Osteoblast (primary cell): Measurements from ENCODE around the gene TMEM119. TPM values are rescaled to one million over a fixed set of nuclear protein-coding genes. Genes with fewer than 3 reads are reported as not detected.
A peak's percentile ranks its signal among the peaks of the same experiment; 100 is the strongest.

ENCODE experiments used
- DNase-seq: peaks from one replicate; pipeline ENCODE4 v3.0.0; 2011; ENCODE audit warnings: low spot score, mixed read lengths; ENCODE audit not compliant: insufficient read length; ENCODE audit errors: missing footprints
- H2AFZ ChIP-seq: 2 replicates; pipeline ENCODE4 v1.6.0; 2011; ENCODE audit warnings: mild to moderate bottlenecking, low read length
- H3K27ac ChIP-seq: 2 replicates; pipeline ENCODE4 v1.5.1; 2011; ENCODE audit warnings: mild to moderate bottlenecking, low read depth, low read length, moderate library complexity
- H3K27me3 ChIP-seq: 2 replicates; pipeline ENCODE4 v1.6.0; 2012; ENCODE audit warnings: mild to moderate bottlenecking, control low read depth, inconsistent platforms, low read length, moderate library complexity; ENCODE audit not compliant: insufficient read depth
- H3K36me3 ChIP-seq: 2 replicates; pipeline ENCODE4 v1.5.1; 2011; ENCODE audit warnings: mild to moderate bottlenecking, low read length, control low read depth, moderate library complexity; ENCODE audit not compliant: insufficient read depth
- H3K4me1 ChIP-seq: 2 replicates; pipeline ENCODE4 v1.5.1; 2011; ENCODE audit warnings: mild to moderate bottlenecking, low read length, control low read depth, moderate library complexity; ENCODE audit not compliant: insufficient read depth
- H3K4me2 ChIP-seq: 2 replicates; pipeline ENCODE4 v1.6.0; 2011; ENCODE audit warnings: mild to moderate bottlenecking, low read length; ENCODE audit not compliant: insufficient read depth
- H3K4me3 ChIP-seq: fragments of 200-600 bp; sonication (generic); 3 replicates; pipeline ENCODE4 v1.5.1; 2012; ENCODE audit warnings: mild to moderate bottlenecking, low read length, inconsistent platforms; ENCODE audit not compliant: insufficient read depth
- H3K79me2 ChIP-seq: 2 replicates; pipeline ENCODE4 v1.6.0; 2012; ENCODE audit warnings: mild to moderate bottlenecking, low read length, control low read depth, inconsistent platforms; ENCODE audit not compliant: insufficient read depth
- H3K9me3 ChIP-seq: 2 replicates; pipeline ENCODE4 v1.5.1; 2011; ENCODE audit warnings: low read depth, low read length, control low read depth
- H4K20me1 ChIP-seq: 2 replicates; pipeline ENCODE4 v1.6.0; 2012; ENCODE audit warnings: mild to moderate bottlenecking, low read length, control low read depth; ENCODE audit not compliant: insufficient read depth
- CTCF ChIP-seq: IDR thresholded peaks from 2 replicates; pipeline ENCODE4 v1.5.1; 2011; ENCODE audit warnings: mild to moderate bottlenecking, low read depth, low read length, moderate library complexity; ENCODE audit errors: extremely low read depth
- total RNA-seq: library from RNA; depleted of rRNA; stranded (reverse); fragments of >200 nt; gene quantifications from 2 replicates; pipeline ENCODE4 v1.2.3, GENCODE V29; 2012

Gene TMEM119
- total RNA-seq, 1 donor: 359 TPM

- DNase-seq: no peak
- Histone ChIP-seq H3K4me2 (no peak overlapping the region), H3K4me3 (no peak overlapping the region), H3K4me1 (peaks cover 27% of the 10 kb centered on the region), H3K27me3 (no peaks in the 10 kb centered on the region), H3K36me3 (no peaks in the 10 kb centered on the region), H3K9me3 (peaks cover 5% of the 10 kb centered on the region), H2AFZ (no peak overlapping the region), H4K20me1 (no peaks in the 10 kb centered on the region), H3K79me2 (no peaks in the 10 kb centered on the region), H3K27ac (no peak overlapping the region)
- TF ChIP-seq CTCF: no peak
Observed at GRCh38 chr12:108615918-108616317, 18.0 kb upstream of the TMEM119 start.

GRCh38 chr12:108614639-108615038 lies 16.8 kb upstream of the TMEM119 start:
- peak; percentile 47 for DNase-seq
- TF ChIP-seq CTCF: no peak

GRCh38 chr12:108614041-108614440 lies 16.2 kb upstream of the TMEM119 start:
- peaks cover 37% of the 10 kb centered on the region for H3K4me1 ChIP-seq
- H3K4me2 ChIP-seq: no peak overlapping the region
- no peaks in the 10 kb centered on the region for H3K36me3 ChIP-seq
- no peak overlapping the region for H3K27ac ChIP-seq
- no peak overlapping the region for H3K4me3 ChIP-seq
- H3K27me3 ChIP-seq: no peaks in the 10 kb centered on the region
- H2AFZ ChIP-seq: no peak overlapping the region
- DNase-seq: peak; percentile 30
- H3K79me2 ChIP-seq: no peaks in the 10 kb centered on the region
- TF ChIP-seq CTCF: no peak
- no peaks in the 10 kb centered on the region for H4K20me1 ChIP-seq
- peaks cover 5% of the 10 kb centered on the region for H3K9me3 ChIP-seq

More at GRCh38 chr12:108614639-108615038, 16.8 kb upstream of the TMEM119 start:
- no peak overlapping the region for H3K4me2 ChIP-seq
- H2AFZ ChIP-seq: no peak overlapping the region
- no peaks in the 10 kb centered on the region for H4K20me1 ChIP-seq
- no peaks in the 10 kb centered on the region for H3K79me2 ChIP-seq
- H3K27ac ChIP-seq: no peak overlapping the region
- no peak overlapping the region for H3K4me3 ChIP-seq
- H3K36me3 ChIP-seq: no peaks in the 10 kb centered on the region
- no peaks in the 10 kb centered on the region for H3K27me3 ChIP-seq
- peaks cover 32% of the 10 kb centered on the region for H3K4me1 ChIP-seq
- peaks cover 5% of the 10 kb centered on the region for H3K9me3 ChIP-seq

- Histone ChIP-seq H3K79me2 (no peaks in the 10 kb centered on the region), H3K9me3 (peaks cover 5% of the 10 kb centered on the region), H3K36me3 (no peaks in the 10 kb centered on the region), H3K27ac (no peak overlapping the region), H3K4me3 (no peak overlapping the region), H3K27me3 (no peaks in the 10 kb centered on the region), H4K20me1 (no peaks in the 10 kb centered on the region), H3K4me2 (no peak overlapping the region), H3K4me1 (peaks cover 37% of the 10 kb centered on the region), H2AFZ (no peak overlapping the region)
- DNase-seq: peak; percentile 68
- no peak for TF ChIP-seq CTCF
Observed at GRCh38 chr12:108613548-108613947, 15.7 kb upstream of the TMEM119 start.
